GM12878 (cell line): ENCODE measurements around the gene MLLT3. TPM values are rescaled to one million over a fixed set of nuclear protein-coding genes. Genes with fewer than 3 reads are reported as not detected.

Experiments
- ATAC-seq: fragments of 200-7000 bp; cut with Tn5 transposase; 3 replicates; pipeline ENCODE4 v1.9.1; 2020; ENCODE audit warnings: mild to moderate bottlenecking, moderate library complexity
- BruUV-seq: library from RNA; stranded (reverse); fragments of 400-500 nt; replicated peaks from 2 replicates; lab custom pipeline; 2021; lab: Mats Ljungman, UMichigan
- CTCF ChIA-PET: fragments of 300-600 bp; sonication (Branson Sonifier 250); formaldehyde crosslinking; extraction: SDS; loops from one replicate; lab custom pipeline; 2021; ENCODE audit warnings: inconsistent platforms; lab: Yijun Ruan, JAX
- POLR2A ChIA-PET: fragments of 350-600 bp; formaldehyde crosslinking; extraction: SDS; loops from one replicate; lab custom pipeline; 2021; ENCODE audit warnings: inconsistent platforms; lab: Charles Lee
- RAD21 ChIA-PET: fragments of 300-600 bp; sonication (Branson Sonifier 250); formaldehyde crosslinking; loops from one replicate; lab custom pipeline; 2023; ENCODE audit warnings: antibody characterized with exemption; ENCODE audit not compliant: unreplicated experiment; lab: Charles Lee
- SMC1A ChIA-PET: fragments of 300-600 bp; sonication (Branson Sonifier 250); formaldehyde crosslinking; loops from one replicate; lab custom pipeline; 2023; ENCODE audit not compliant: unreplicated experiment, uncharacterized antibody; lab: Charles Lee
- DNase-seq: peaks from one replicate; pipeline ENCODE4 v3.0.0-alpha.2; 2011; ENCODE audit warnings: low read depth, low spot score
- FAIRE-seq: peaks from 3 replicates; lab custom pipeline; 2011; peaks lifted over from hg19 to GRCh38; lab: Jason Lieb, UNC
- H2AFZ ChIP-seq: 2 replicates; pipeline ENCODE4 v1.6.0; 2011; ENCODE audit warnings: low read depth, low read length, control low read depth; ENCODE audit not compliant: control insufficient read depth
- H3K27ac ChIP-seq: 2 replicates; pipeline ENCODE4 v1.5.1; 2011; ENCODE audit warnings: control low read depth; ENCODE audit not compliant: control insufficient read depth, insufficient read depth
- H3K27me3 ChIP-seq, 2 experiments: replicated peaks in 1 of 2; 2 replicates each; pipeline versions ENCODE4 v1.6.0 to v1.6.1; 2011; ENCODE audit warnings: low read length in 1 of 2; ENCODE audit not compliant: control insufficient read depth in 2 of 2, insufficient read depth in 2 of 2
- H3K36me3 ChIP-seq, 2 experiments: 2 replicates each; pipeline ENCODE4 v1.5.1; 2011; ENCODE audit warnings: low read length in 1 of 2; ENCODE audit not compliant: control insufficient read depth in 2 of 2, insufficient read depth in 2 of 2
- H3K4me1 ChIP-seq: 2 replicates; pipeline ENCODE4 v1.6.1; 2011; ENCODE audit warnings: mild to moderate bottlenecking, low read length, moderate library complexity, mixed read lengths; ENCODE audit not compliant: control insufficient read depth, insufficient read depth
- H3K4me2 ChIP-seq: 2 replicates; pipeline ENCODE4 v1.6.0; 2011; ENCODE audit warnings: control low read depth; ENCODE audit not compliant: control insufficient read depth, insufficient read depth
- H3K4me3 ChIP-seq: fragments of 200-600 bp; sonication (generic); 2 replicates; pipeline ENCODE4 v1.5.1; 2016
- H3K79me2 ChIP-seq: 2 replicates; pipeline ENCODE4 v1.6.0; 2011; ENCODE audit warnings: low read length; ENCODE audit not compliant: control insufficient read depth, insufficient read depth
- H3K9ac ChIP-seq: 2 replicates; pipeline ENCODE4 v1.8.0; 2011; ENCODE audit warnings: low read length, control low read depth, mixed read lengths; ENCODE audit not compliant: control insufficient read depth, insufficient read depth
- H3K9me3 ChIP-seq: replicated peaks from 3 replicates; pipeline ENCODE4 v1.5.1; 2011; ENCODE audit warnings: mild to moderate bottlenecking, low read length; ENCODE audit not compliant: control insufficient read depth, insufficient read depth
- H4K20me1 ChIP-seq: 2 replicates; pipeline ENCODE4 v1.6.0; 2011; ENCODE audit not compliant: control insufficient read depth, insufficient read depth
- KLF5 ChIP-seq: fragments of 450-650 bp; IDR thresholded peaks from 2 replicates; pipeline ENCODE4 v1.6.1; 2014; ENCODE audit warnings: mild to moderate bottlenecking; ENCODE audit not compliant: partially characterized antibody
- PML ChIP-seq: IDR thresholded peaks from 2 replicates; pipeline ENCODE4 v1.6.1; 2012; ENCODE audit warnings: low read length, inconsistent platforms
- RFX5 ChIP-seq: IDR thresholded peaks from 2 replicates; pipeline ENCODE4 v1.6.1; 2011; ENCODE audit warnings: low read depth, low read length, improper control_type of control experiment
- YY1 ChIP-seq: IDR thresholded peaks from 2 replicates; pipeline ENCODE4 v1.6.1; 2011; ENCODE audit warnings: low read depth, mild to moderate bottlenecking, low read length
- ZBTB33 ChIP-seq: fragments of 450-650 bp; IDR thresholded peaks from 2 replicates; pipeline ENCODE4 v1.6.1; 2017; ENCODE audit warnings: mild to moderate bottlenecking
- WGBS: methylation state at CpG from one replicate; pipeline ENCODE4 v1.1.6; 2016; ENCODE audit warnings: low lambda C conversion rate; ENCODE audit not compliant: insufficient replicate concordance, insufficient coverage; ENCODE audit errors: missing lambda C conversion rate; 5-methylcytosine and 5-hydroxymethylcytosine counted together
- in situ Hi-C: fragments of 300-500 bp; cut with MboI; formaldehyde crosslinking; loops from 9 replicates; pipeline ENCODE4 v1.14.3; 2018; ENCODE audit warnings: mixed read lengths
- intact Hi-C: fragments of 100-400 bp; cut with micrococcal nuclease; formaldehyde crosslinking; loops from one replicate; pipeline ENCODE4 v1.14.2; 2022; ENCODE audit not compliant: unreplicated experiment
- polyA plus RNA-seq, 11 experiments: library from polyadenylated mRNA; depleted of rRNA in 4 of 11; unstranded in 6 of 11; stranded (reverse) in 5 of 11; fragments of >200 nt; fragmentation: Nextera tagmentation in 4 of 11; fragmentation: Illumina TruSeq in 1 of 11; extraction: Ambion mirVana in 4 of 11; extraction: Trizol in 1 of 11; gene quantifications; 1 replicate in 1 of 11; 2 replicates in 10 of 11; pipeline versions ENCODE4 v1.2.1 to v1.2.3, GENCODE V29; 2011 to 2016; ENCODE audit warnings: inconsistent platforms in 2 of 11, missing spikeins in 2 of 11, low read depth in 1 of 11
- total RNA-seq, 4 experiments: library from RNA; depleted of rRNA in 3 of 4; stranded (reverse); fragments of >200 nt in 3 of 4; fragmentation: Illumina TruSeq in 1 of 4; extraction: Trizol in 1 of 4; gene quantifications; 2 replicates each; pipeline versions ENCODE4 v1.2.1 to v1.2.3, GENCODE V29; 2013 to 2021

The MLLT3 gene
- total and polyA plus RNA-seq, 10 of the 15 experiments (the other 5 are each of a cell fraction or from before 2014, with no cell fraction given) = 17.7 to 72.3 (median 35.6) TPM

GRCh38 chr9:20361229-20361628 lies 261.1 kb downstream of the MLLT3 start:
- intact Hi-C loops (no loop called here), in situ Hi-C loops (loop anchor here (25.0 kb wide), 1 partner anchor 751 kb away; no protein-coding TSS in a partner anchor)
- no peak for FAIRE-seq
- no peaks in the 10 kb centered on the region for H3K79me2 ChIP-seq
- DNase-seq = no peak
- RAD21 ChIA-PET = no interaction called here
- H2AFZ ChIP-seq = no peak overlapping the region
- no peak for ATAC-seq
- no peaks in the 10 kb centered on the region for H4K20me1 ChIP-seq
- TF ChIP-seq RFX5 (no peak), ZBTB33 (no peak), KLF5 (no peak), YY1 (no peak), PML (no peak)
- no peak overlapping the region for H3K4me3 ChIP-seq
- SMC1A ChIA-PET = interaction anchor here (1.0 kb wide), 1 partner anchor 10 kb away, joined by 4 read pairs; no protein-coding TSS in a partner anchor
- peaks cover 11% of the 10 kb centered on the region for H3K4me1 ChIP-seq
- no peaks in the 10 kb centered on the region for H3K9me3 ChIP-seq
- H3K27me3 ChIP-seq = no peaks in the 10 kb centered on the region
- no peak overlapping the region for H3K4me2 ChIP-seq
- 95% methylated on average over 5 of the region's 5 CpGs for WGBS
- CTCF ChIA-PET = interaction anchor here (1.2 to 3.2 kb wide), 2 partner anchors 21 to 580 kb away, joined by 3 to 9 read pairs; no protein-coding TSS in a partner anchor
- H3K9ac ChIP-seq = no peak overlapping the region
- H3K27ac ChIP-seq = no peak overlapping the region
- POLR2A ChIA-PET = interaction anchor here (0.6 kb wide), 1 partner anchor 151 kb away, joined by 3 read pairs; no protein-coding TSS in a partner anchor
- H3K36me3 ChIP-seq = peaks cover 0 to 15% of the 10 kb centered on the region in 2 experiments
- BruUV-seq = no TSS peak
